IMR-90 (cell line): ENCODE results near the gene CRYGC.

Experiments
- CEBPB ChIP-seq: IDR thresholded peaks from 2 replicates; pipeline ENCODE4 v1.6.1; 2012; ENCODE audit warnings: low read depth, low read length, improper control_type of control experiment
- CHD1 ChIP-seq: IDR thresholded peaks from 2 replicates; pipeline ENCODE4 v1.6.1; 2012; ENCODE audit warnings: low read depth, low read length, improper control_type of control experiment
- POLR2A ChIP-seq: IDR thresholded peaks from 2 replicates; pipeline ENCODE4 v1.6.1; 2012; ENCODE audit warnings: mild to moderate bottlenecking, low read depth, low read length
- RAD21 ChIP-seq: IDR thresholded peaks from 2 replicates; pipeline ENCODE4 v1.6.1; 2012; ENCODE audit warnings: low read length, improper control_type of control experiment
- SMC3 ChIP-seq: fragments of 150-350 bp; IDR thresholded peaks from 2 replicates; pipeline ENCODE4 v1.6.1; 2016; ENCODE audit warnings: low read depth, mild to moderate bottlenecking, antibody characterized with exemption, low read length, moderate library complexity
- TF ChIP-seq, protein P1 (sequence below): conservative IDR thresholded peaks from 2 replicates; pipeline ENCODE4 v1.5.1; 2012; ENCODE audit warnings: mild to moderate bottlenecking, low read depth, low read length, improper control_type of control experiment

DNA sequence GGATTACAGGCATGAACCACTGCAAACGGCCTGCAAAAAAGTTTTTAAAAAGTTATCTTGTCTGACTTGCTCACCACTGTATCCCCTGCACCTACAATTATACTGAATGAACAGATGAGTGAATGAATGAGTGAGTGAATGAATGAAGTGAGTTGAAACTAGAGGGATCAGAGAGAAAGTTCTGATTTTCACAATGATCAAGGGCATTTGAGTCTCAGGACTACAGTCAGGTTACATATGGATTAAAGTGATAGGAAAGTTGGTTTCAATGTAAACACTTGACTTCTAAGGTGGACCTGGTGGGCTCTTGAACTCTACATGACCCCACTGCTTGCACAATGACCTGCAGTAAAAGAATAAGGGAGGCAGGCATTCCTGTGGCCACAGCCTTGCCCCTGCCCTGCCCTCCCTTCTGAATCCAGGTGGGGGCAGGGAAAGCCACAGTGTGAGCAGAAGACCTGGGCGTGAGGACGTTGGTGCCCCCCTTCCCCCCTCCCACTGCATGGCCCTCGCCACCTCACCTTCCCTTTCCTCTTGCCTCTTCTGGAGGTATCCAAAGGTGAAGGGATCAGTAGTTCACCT lies 49.5 kb upstream of the CRYGC start:
- TF ChIP-seq, protein P1, sequence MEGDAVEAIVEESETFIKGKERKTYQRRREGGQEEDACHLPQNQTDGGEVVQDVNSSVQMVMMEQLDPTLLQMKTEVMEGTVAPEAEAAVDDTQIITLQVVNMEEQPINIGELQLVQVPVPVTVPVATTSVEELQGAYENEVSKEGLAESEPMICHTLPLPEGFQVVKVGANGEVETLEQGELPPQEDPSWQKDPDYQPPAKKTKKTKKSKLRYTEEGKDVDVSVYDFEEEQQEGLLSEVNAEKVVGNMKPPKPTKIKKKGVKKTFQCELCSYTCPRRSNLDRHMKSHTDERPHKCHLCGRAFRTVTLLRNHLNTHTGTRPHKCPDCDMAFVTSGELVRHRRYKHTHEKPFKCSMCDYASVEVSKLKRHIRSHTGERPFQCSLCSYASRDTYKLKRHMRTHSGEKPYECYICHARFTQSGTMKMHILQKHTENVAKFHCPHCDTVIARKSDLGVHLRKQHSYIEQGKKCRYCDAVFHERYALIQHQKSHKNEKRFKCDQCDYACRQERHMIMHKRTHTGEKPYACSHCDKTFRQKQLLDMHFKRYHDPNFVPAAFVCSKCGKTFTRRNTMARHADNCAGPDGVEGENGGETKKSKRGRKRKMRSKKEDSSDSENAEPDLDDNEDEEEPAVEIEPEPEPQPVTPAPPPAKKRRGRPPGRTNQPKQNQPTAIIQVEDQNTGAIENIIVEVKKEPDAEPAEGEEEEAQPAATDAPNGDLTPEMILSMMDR: no peak
- TF ChIP-seq POLR2A (no peak), CHD1 (no peak), SMC3 (no peak), RAD21 (no peak), CEBPB (no peak)
